Measurements from ENCODE around the gene DGKI. TPM values are rescaled to one million over a fixed set of nuclear protein-coding genes. Genes with fewer than 3 reads are reported as not detected.

The DGKI gene
- total RNA-seq, 2 donors from 2014 or later, result 0.04 to 0.64 TPM

- H3K9me3 Mint-ChIP-seq, result peaks cover 9% of the 10 kb centered on the region
- no peaks in the 10 kb centered on the region for H3K4me1 Mint-ChIP-seq
- no peak overlapping the region for H3K4me3 Mint-ChIP-seq
- Histone ChIP-seq H3K9me3 (ENCODE audit: control insufficient read depth, low read length) (peaks cover 25% of the 10 kb centered on the region), H3K36me3 (ENCODE audit: control insufficient read depth, insufficient read depth, low read length) (peaks cover 72% of the 10 kb centered on the region), H3K27ac (ENCODE audit: low read depth, low read length) (no peak overlapping the region), H3K9ac (ENCODE audit: extremely low read depth, low read length, poor library complexity, severe bottlenecking) (no peak overlapping the region), H3K4me1 (ENCODE audit: control insufficient read depth, insufficient read depth, low read length) (no peaks in the 10 kb centered on the region), H3K27me3 (ENCODE audit: control insufficient read depth, insufficient read depth, low read length, poor library complexity, severe bottlenecking) (no peaks in the 10 kb centered on the region), H3K4me3 (ENCODE audit: low read length) (no peak overlapping the region)
- no peak for TF ChIP-seq CTCF (conservative IDR thresholded peaks at IDR 0.05)
- no CpG with 5 or more reads among the region's 1 CpG for WGBS, 2 experiments (ENCODE audit: insufficient coverage in 1 of 2, insufficient read length in 1 of 2)
- no peaks in the 10 kb centered on the region for H3K27me3 Mint-ChIP-seq (ENCODE audit: insufficient read depth)
- no peak for DNase-seq
- H3K27ac Mint-ChIP-seq, result no peak overlapping the region
- peaks cover 75% of the 10 kb centered on the region for H3K36me3 Mint-ChIP-seq (ENCODE audit: low read depth)
Observed at GRCh38 chr7:137870078-137870477, 23.3 kb upstream of the DGKI start.

GRCh38 chr7:137869260-137869659 lies 22.5 kb upstream of the DGKI start:
- Histone ChIP-seq H3K27ac (ENCODE audit: low read depth, low read length) (no peak overlapping the region), H3K4me3 (ENCODE audit: low read length) (no peak overlapping the region), H3K9me3 (ENCODE audit: control insufficient read depth, low read length) (peaks cover 25% of the 10 kb centered on the region), H3K27me3 (ENCODE audit: control insufficient read depth, insufficient read depth, low read length, poor library complexity, severe bottlenecking) (no peaks in the 10 kb centered on the region), H3K36me3 (ENCODE audit: control insufficient read depth, insufficient read depth, low read length) (peaks cover 69% of the 10 kb centered on the region), H3K9ac (ENCODE audit: extremely low read depth, low read length, poor library complexity, severe bottlenecking) (no peak overlapping the region), H3K4me1 (ENCODE audit: control insufficient read depth, insufficient read depth, low read length) (no peaks in the 10 kb centered on the region)
- no peak for TF ChIP-seq CTCF (conservative IDR thresholded peaks at IDR 0.05)
- DNase-seq, result no peak
- Mint-ChIP-seq H3K27ac (no peak overlapping the region), H3K36me3 (ENCODE audit: low read depth) (peaks cover 72% of the 10 kb centered on the region), H3K4me1 (no peaks in the 10 kb centered on the region), H3K9me3 (peaks cover 9% of the 10 kb centered on the region), H3K4me3 (no peak overlapping the region), H3K27me3 (ENCODE audit: insufficient read depth) (no peaks in the 10 kb centered on the region)
- WGBS, 2 experiments (ENCODE audit: insufficient coverage in 1 of 2, insufficient read length in 1 of 2), result 90% methylated on average over 3 of the region's 3 CpGs; no CpG with 5 or more reads in 1 of the 2 experiments

- no peak overlapping the region for H3K4me3 Mint-ChIP-seq
- H3K36me3 Mint-ChIP-seq (ENCODE audit: low read depth), result peaks cover 55% of the 10 kb centered on the region
- Histone ChIP-seq H3K36me3 (ENCODE audit: control insufficient read depth, insufficient read depth, low read length) (peaks cover 68% of the 10 kb centered on the region), H3K9ac (ENCODE audit: extremely low read depth, low read length, poor library complexity, severe bottlenecking) (no peak overlapping the region), H3K27me3 (ENCODE audit: control insufficient read depth, insufficient read depth, low read length, poor library complexity, severe bottlenecking) (no peaks in the 10 kb centered on the region), H3K27ac (ENCODE audit: low read depth, low read length) (no peak overlapping the region), H3K4me3 (ENCODE audit: low read length) (no peak overlapping the region), H3K4me1 (ENCODE audit: control insufficient read depth, insufficient read depth, low read length) (no peaks in the 10 kb centered on the region), H3K9me3 (ENCODE audit: control insufficient read depth, low read length) (peaks cover 25% of the 10 kb centered on the region)
- no peaks in the 10 kb centered on the region for H3K4me1 Mint-ChIP-seq
- 99 to 100% methylated on average over 1 to 3 of the region's 3 CpGs for WGBS, 2 experiments (ENCODE audit: insufficient coverage in 1 of 2, insufficient read length in 1 of 2)
- TF ChIP-seq CTCF (conservative IDR thresholded peaks at IDR 0.05), result no peak
- no peaks in the 10 kb centered on the region for H3K27me3 Mint-ChIP-seq (ENCODE audit: insufficient read depth)
- no peak overlapping the region for H3K27ac Mint-ChIP-seq
- H3K9me3 Mint-ChIP-seq, result peaks cover 9% of the 10 kb centered on the region
- DNase-seq, result no peak
Observed at GRCh38 chr7:137867289-137867688, 20.5 kb upstream of the DGKI start.
